ENCODE data around the gene MARVELD2.
A peak's percentile ranks its signal among the peaks of the same experiment; 100 is the strongest.
"Not testable (repeated sequence)": the region's sequence is repeated elsewhere in the genome, so short reads cannot be mapped to it uniquely, and the experiment has no call there.

Gene MARVELD2

GRCh38 chr5:69450527-69450926 is 35.6 kb downstream of the MARVELD2 start:
- DNase-seq, result not testable (repeated sequence)

DNA sequence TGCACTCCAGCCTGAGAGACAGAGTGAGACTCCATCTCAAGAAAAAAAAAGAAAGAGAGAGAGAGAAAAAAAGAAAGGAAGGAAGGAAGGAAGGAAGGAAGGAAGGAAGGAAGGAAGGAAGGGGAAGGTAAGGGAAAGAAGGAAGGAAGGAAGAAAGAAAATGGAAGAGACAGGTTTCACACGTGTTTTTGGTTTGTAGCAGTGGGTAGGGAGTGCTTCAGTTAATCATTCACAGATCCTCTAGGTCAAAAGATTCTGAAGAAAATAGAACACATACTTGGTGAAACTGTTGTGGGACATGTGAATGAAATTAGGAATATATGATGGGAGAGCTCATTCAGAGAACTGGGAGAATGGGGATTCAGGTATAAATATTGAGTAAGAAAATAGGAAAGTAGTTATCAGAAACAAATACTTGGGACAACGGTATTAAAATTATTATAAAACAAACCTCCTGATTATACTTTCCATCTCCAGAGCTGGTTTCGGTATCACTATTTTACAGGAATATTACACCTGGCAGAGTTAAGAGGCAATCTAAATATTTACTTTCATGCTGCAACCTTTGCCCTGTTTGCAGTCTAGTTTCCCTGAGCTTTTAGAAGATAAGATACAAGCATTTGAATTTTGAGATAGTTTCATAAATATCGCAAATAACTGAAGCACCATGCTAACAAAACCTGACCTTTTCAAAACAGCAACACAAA is 37.2 kb downstream of the MARVELD2 start:
- no peak for DNase-seq

- not testable (repeated sequence) for DNase-seq
Observed at GRCh38 chr5:69453487-69453886, 38.6 kb downstream of the MARVELD2 start.

DNA sequence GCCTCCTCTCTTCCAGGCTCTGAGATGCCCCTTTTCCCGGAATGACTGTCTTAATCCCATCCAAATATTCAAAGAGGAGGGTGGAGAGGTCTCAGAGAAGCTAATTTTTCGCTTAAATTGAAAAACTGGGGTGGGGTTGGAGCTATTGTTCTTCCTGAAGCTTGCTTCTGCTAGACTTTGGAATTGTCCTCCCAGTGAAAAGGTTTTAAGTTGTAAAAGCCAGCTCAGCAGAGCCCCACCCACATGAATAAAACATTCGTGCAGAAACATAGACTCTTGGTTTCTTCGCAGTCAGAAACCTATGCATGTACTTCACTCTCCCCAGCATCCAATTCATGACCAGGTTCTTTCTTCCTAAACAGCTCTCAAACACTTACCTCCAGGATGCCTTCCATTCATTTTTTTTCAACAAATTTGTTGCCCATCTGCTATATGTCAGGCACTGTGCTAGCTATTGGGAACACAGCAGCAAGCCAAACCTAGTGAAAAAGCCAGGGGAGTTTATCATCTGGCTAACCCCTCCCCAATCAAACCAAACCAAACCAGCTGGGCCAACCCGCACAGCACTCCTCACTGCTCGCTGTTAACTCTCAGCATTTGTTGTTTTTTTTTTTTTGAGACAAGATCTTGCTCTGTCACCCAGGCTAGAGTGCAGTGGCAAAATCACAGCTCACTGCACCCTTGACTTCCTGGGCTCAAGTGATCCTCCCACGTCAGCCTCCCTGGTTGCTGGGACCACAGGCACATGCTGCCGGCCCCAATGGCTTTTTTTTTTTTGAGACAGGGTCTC is 39.7 kb downstream of the MARVELD2 start:
- DNase-seq, result no peak

- not testable (repeated sequence) for DNase-seq
Observed at GRCh38 chr5:69455428-69455988, 40.6 kb downstream of the MARVELD2 start.

GRCh38 chr5:69462170-69462569 is 47.3 kb downstream of the MARVELD2 start:
- DNase-seq, result no peak

GRCh38 chr5:69466375-69466774 is 51.5 kb downstream of the MARVELD2 start:
- DNase-seq, result not testable (repeated sequence)

- no peak for DNase-seq
Observed at GRCh38 chr5:69467442-69468225, 52.7 kb downstream of the MARVELD2 start.

- no peak for DNase-seq
Observed at GRCh38 chr5:69468631-69469030, 53.7 kb downstream of the MARVELD2 start.

DNA sequence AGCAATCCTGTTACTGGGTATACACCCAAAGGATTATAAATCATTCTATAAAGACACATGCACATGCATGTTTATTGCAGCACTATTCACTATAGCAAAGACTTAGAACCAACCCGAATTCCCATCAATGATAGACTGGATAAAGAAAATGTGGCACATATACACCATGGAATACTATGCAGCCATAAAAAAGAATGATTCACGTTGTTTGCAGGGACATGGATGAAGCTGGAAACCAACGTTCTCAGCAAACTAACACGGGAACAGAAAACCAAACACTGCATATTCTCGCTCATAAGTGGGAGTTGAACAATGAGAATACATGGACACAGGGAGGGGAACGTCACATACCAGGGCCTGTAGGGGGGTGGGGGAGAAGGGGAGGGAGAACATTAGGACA is 56.6 kb downstream of the MARVELD2 start:
- not testable (repeated sequence) for DNase-seq

DNA sequence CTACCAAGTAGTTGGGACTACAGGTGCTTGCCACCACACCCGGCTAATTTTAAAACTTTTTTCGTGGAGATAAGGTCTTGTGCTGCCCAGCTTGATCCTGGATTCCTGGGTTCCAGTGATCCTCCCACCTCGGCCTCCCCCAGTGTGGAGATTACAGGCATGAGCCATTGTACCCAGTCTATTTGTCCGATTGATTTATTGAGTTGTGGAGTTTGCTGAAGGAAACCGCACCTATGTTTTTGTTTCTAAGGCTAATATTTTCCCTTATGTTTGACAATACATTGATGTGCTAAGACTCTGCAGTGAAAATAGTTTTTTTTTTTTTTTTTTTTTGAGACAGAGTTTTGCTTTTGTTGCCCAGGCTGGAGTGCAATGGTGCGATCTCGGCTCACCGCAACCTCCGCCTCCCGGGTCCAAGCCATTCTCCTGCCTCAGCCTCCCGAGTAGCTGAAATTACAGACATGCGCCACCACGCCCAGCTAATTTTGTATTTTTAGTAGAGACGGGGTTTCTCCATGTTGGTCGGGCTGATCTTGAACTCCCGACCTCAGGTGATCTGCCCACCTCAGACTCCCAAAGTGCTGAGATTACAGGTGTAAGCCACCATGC is 57.7 kb downstream of the MARVELD2 start:
- not testable (repeated sequence) for DNase-seq

DNA sequence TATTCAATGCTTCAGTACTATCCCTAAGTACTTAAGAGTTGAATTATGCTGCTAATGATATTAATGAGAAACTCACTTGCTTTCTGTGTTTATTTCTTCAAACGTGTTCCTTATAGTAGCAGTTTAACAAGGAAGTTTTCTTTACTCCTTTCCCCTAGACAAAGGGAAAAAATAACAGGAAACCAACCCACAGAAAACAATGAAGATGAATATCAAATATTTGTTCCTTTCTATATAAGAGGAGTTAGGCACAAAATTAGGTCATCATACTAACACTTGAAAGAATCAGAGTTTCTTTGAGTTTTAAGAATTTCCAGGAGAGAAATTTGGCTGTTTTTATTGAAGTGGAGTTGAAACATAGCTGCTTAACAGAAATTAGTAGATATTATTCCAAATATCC is 62.3 kb downstream of the MARVELD2 start:
- no peak for DNase-seq

- DNase-seq, result not testable (repeated sequence)
Observed at GRCh38 chr5:69478296-69478695, 63.4 kb downstream of the MARVELD2 start.

DNA sequence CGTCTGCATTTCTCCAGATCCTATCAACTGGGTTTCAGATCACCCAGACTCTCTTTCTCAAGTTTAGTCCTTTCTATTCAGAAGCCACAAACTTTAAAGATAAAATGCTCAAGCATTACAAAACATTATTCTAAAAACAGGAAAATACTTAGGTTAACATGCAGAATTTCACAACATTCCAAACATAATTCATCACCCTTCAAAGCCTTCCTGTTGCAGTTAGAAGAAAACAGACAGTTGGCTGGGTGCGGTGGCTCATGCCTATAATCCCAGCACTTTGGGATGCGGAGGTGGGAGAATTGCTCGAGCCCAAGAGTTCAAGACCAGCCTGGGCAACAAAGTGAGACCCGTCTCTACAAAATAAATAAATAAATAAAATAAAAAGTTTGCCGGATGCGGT is 70.0 kb downstream of the MARVELD2 start:
- DNase-seq, result no peak

GRCh38 chr5:69485471-69485870 is 70.6 kb downstream of the MARVELD2 start:
- DNase-seq, result no peak

DNA sequence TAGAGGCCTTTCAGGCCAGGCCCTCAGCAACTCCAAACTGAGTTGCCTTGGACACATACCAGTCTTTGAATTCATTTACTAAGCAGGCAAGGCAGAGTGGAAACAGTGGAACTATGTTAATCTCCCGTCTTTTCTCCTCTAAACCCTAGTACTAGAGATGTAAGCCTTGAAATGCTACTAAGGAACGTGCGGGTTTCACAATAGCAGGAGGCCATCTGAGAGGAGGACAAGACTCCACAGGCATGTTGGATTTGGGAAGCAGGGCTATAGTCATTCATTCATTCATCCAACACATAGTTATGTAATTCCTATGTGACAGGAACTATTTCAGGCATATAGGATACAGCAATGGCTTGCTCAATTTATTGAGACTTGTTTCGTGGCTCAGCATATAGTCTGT is 74.3 kb downstream of the MARVELD2 start:
- no peak for DNase-seq

DNA sequence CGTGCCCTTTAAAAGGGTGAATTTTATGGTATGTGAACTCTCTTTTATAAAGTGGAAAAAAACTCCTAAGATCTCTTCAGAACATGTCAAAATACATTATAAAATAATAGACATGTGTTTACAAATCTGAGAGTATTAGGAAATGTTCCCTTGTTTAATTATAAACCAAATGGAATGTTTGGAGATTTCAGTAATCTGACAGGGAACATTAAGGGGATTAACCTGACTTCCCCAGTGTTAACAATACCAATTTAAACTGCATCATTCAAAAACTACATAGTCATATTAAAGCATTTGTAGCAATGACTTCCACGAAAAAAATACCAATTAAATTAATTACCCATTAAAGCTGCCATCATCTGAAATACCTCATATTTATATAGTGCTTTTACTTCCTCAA is 76.1 kb downstream of the MARVELD2 start:
- DNase-seq, result no peak

DNA sequence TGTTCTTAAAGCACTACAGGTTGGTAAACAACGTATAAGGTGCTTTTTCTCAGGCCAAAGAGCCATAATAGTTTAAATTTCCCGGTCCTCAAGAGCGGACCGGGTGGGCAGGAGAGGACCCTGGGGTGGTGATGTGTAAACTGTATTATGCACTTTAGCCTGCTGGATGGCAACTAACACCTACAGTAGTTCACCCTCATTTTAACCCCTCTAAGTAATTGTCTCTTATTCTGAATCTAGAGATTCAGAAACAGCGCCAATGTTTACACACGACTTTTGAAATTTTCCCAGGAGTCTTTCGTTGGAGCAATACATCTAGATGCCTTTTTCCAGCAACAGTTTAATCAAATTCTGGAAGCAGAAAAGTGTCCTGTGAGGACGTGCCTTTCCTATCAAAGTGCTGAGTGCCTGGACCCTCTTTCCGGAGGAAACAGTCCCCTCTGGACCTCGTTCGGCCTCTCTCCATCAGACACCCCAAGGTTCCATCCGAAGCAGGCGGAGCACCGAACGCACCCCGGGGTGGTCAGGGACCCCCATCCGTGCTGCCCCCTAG is 77.0 kb downstream of the MARVELD2 start:
- DNase-seq, result no peak

GRCh38 chr5:69492391-69492922 is 77.5 kb downstream of the MARVELD2 start, which contains the start of gene OCLN:
Gene OCLN, plus strand, starts transcription at chr5:69492790. Its CDS starts 11,455 bp downstream, at chr5:69504245.
- DNase-seq, result peak; percentile 15

GRCh38 chr5:69492923-69493395 is 78.0 kb downstream of the MARVELD2 start:
- DNase-seq, result no peak

DNA sequence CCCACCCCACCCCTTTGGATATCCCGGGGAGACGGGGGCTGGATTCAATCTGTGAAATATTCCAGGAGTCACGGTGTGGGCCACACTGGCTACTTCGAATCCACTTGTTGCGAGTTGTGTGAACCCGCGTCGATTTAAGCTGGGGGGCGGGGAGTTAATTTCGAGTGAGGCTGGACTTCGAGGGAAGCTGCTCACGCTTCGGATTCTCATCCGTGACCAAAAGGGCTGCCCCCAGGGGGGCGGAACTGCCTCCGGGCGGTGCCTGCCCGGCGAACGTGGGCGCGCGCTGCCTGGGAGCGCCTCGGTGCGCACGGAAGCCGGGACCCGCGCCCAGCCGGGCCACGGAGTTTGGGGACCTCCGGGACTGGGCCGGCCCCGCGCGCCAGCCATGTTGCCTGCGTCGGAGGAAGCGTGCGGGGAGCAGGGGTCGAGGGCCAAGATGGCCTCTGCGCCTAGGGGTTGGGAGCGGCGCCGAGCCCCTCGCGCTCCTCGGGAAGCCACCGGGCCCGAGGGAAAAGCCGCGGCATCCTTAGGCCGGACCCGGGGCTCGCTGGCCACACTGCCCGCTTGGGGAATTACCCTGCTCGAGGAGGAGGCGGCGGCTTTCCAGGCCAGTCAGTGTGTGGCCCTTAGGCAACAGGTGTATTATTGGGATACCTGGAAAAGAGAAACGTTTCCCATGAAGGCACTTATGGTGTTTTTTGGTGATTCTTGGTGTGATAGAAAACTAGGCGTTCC is 78.6 kb downstream of the MARVELD2 start:
- DNase-seq, result peak; percentile 8

All from stimulated activated CD4-positive, alpha-beta T cell treated with anti-CD3 and anti-CD28 coated beads, Interleukin-1b, Interleukin-23, amount 100 ng/mL, for 48 hours (primary cell).